HL-60/S4 treated with phorbol 12-myristate 13-acetate at 8.2 ng/mL for 4 days and 3 days (cell line): ENCODE measurements around the gene FBXO21.
"Not testable (repeated sequence)": the region's sequence is repeated elsewhere in the genome, so short reads cannot be mapped to it uniquely, and the experiment has no call there.

Experiments
- in situ Hi-C: fragments of 300-500 bp; cut with MboI; formaldehyde crosslinking; loops from 2 replicates; pipeline ENCODE4 v1.15.0; 2022; ENCODE audit warnings: low sequenced_read_pairs

Gene FBXO21, protein sequence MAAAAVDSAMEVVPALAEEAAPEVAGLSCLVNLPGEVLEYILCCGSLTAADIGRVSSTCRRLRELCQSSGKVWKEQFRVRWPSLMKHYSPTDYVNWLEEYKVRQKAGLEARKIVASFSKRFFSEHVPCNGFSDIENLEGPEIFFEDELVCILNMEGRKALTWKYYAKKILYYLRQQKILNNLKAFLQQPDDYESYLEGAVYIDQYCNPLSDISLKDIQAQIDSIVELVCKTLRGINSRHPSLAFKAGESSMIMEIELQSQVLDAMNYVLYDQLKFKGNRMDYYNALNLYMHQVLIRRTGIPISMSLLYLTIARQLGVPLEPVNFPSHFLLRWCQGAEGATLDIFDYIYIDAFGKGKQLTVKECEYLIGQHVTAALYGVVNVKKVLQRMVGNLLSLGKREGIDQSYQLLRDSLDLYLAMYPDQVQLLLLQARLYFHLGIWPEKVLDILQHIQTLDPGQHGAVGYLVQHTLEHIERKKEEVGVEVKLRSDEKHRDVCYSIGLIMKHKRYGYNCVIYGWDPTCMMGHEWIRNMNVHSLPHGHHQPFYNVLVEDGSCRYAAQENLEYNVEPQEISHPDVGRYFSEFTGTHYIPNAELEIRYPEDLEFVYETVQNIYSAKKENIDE

DNA sequence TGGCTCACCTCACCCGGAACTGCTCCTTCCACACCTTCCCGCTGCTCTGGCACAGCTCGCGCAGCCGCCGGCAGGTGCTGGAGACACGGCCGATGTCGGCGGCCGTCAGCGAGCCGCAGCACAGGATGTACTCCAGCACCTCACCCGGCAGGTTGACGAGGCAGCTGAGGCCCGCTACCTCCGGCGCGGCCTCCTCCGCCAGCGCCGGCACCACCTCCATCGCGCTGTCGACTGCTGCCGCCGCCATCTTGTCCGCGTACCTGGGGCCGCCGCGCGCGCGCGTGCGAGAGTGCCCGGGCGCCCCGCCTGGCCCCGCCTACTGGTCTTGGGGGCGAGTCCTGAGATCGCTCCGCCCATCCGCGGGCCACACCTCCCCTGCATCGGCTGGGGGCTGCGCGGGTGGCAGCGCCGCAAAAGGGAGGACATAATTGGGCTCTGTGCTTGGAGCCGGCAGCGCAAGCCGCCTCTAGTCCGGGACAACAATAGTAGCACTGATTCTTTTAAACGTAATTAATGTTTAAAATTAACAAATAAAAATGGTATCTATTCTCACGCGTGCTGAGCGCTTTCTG, at the start of gene FBXO21:
Gene FBXO21, minus strand, starts transcription at position 261 of the 572 bp plus-strand sequence. Its CDS starts 14 bp downstream, at position 247.
- in situ Hi-C loops, result no loop called here

DNA sequence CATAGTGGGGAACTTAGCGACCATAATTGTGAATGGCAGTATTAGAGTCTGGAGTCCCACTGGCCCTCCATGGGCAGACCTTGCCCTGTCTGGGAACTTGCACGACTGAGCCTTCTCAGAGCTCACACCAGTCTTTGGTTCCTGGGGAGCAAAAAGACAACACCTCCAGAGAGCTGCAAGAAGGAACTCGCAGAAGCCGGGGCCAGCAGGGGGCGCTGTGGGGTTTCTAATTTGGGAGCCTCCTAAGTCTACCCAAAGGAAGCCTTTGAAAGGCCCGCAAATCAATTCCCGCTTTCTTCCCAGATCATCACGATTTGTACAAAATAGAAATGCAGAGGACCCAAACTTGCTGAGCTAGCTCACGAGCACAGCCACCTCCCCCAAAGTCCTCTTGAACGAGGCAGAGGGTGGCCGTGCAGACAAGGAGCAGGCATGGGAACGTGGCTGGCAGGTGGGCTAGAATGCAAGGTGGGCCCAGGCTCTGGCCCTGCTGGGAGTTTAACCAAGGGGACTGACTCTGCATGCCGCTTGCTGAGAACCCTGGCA, 46.3 kb upstream of the FBXO21 start:
- in situ Hi-C loops, result loop anchor here (25.0 kb wide), 1 partner anchor 601 kb away; no protein-coding TSS in a partner anchor

DNA sequence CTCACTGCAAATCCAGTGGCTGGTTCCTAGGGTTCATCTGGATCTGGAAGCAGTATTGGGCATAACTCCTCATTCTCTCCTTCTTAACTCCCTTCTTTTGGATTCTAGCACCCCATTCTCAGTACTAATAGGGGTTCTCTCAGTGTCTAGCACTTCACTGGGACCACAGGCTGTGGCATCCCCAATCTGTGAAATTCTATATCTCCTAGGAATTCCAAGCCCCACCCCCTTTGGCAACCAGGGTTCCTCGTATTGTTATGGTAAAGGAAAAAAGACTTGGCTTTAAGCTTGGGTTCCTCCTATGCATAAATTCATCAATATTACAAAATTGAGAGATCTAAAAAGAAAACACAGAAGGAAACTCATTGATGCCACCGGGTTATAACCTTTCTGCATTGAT, 45.0 kb upstream of the FBXO21 start:
- in situ Hi-C loops, result loop anchor here (25.0 kb wide), 1 partner anchor 602 kb away; no protein-coding TSS in a partner anchor

DNA sequence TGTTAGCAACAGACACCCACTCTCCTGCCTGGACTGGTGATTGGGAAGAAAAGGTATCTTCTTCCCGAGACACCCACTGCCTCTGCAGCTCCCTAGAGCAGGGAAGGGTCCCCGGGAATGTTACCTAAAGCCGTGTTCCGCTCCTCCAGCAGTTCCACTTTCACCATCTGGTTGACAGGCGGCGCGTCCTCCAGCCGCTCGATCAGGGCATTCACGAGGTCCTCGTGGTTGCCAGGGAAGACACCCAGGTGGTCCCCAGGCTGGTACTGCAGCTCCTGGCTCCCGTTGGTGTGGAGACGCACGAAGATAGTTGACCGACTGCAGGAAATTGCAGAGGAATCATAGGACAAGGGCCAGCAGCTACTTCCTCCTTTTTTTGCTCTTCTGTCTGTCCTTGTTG, 44.2 kb upstream of the FBXO21 start:
- in situ Hi-C loops, result loop anchor here (25.0 kb wide), 1 partner anchor 603 kb away; no protein-coding TSS in a partner anchor

DNA sequence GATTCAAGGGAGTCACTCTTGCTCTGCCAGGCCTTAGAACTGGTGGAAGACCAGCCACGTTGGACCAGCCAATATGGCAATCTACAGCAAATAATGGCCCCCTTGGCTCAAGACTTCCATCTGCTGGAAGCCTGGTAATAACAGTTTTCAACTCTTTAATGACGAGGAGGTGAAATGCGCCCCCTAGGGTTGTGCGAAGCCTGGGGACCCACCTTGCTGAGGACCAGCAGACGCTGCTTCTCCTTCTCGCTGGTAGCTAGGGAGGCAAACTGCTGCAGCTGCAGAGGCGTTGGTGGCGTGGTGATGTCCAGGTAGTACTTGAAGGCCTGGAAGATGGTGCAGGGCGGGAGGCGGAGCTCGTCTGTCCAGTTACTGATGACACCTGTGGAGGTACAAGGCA, 41.5 kb upstream of the FBXO21 start:
- in situ Hi-C loops, result loop anchor here (25.0 kb wide), 1 partner anchor 606 kb away; no protein-coding TSS in a partner anchor

DNA sequence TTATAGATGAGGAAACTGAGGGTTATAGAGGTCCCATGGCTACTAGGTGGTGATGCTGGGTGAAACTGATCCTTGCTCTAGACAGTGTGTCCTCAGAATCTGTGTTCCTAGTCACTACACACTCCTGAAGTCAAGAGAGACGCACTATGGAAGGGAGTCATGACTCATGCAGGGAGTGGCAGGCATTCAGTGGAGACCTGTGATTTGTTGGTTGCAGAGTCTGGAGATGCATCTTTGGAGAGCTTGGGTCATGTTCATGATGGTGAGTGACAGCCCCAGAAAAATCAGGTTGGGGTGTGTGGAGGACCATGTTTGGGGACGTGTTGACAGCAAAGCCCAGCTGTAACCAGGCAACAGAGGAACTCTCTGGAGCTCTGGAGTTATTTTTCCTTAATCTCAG, 38.0 kb upstream of the FBXO21 start:
- in situ Hi-C loops, result loop anchor here (25.0 kb wide), 1 partner anchor 609 kb away; no protein-coding TSS in a partner anchor

DNA sequence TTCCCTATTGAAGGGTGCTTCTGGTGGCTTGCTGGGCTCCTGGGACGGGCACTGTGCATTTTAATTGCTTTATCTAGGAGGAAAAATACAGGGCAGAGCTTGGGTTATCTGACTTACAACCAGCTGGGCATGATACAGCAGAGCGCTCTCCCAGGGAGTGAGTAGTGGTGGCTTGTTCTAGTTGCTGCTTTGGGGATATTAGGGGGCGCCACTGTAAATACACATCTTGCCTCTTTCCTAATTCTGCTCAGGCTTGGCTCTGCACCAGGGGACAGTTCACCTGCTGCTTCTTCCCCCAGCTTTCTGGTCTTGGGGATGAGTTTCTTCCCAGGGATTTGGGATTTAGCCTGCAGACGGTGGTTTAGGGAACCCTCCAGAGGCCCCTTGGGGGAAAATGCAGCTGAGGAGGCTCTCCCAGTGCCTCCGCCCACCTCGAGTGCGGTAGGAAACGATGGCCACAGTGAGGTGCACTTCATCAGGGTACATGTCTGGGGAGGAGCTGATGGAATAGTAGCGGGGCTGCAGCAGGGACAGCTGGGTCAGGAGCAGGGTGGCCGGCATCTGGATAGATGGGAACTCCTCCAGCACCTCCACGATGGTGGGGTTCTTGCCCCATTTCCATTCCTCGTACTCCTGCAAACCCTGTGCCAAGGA, 36.9 kb upstream of the FBXO21 start:
- in situ Hi-C loops, result loop anchor here (25.0 kb wide), 1 partner anchor 610 kb away; no protein-coding TSS in a partner anchor

DNA sequence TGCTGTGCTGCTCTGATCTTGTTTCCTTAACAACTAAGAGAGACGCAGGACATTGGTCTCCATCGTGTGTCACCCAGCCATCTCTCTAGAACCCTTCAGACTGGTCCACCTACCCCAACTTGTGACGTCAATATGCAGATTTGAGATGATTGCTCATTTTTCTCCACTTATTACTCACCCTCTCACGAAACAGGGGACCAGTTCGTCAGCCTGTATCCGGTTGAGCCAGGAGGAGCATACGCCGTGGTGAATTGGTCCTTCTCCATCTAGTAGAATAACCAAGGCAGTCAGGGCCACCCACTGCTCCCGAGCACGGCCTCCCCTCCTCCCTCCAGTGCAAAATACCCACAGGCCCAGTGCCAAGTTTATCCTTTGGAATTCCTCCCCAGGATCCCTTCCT, 36.2 kb upstream of the FBXO21 start:
- in situ Hi-C loops, result loop anchor here (25.0 kb wide), 1 partner anchor 611 kb away; no protein-coding TSS in a partner anchor

DNA sequence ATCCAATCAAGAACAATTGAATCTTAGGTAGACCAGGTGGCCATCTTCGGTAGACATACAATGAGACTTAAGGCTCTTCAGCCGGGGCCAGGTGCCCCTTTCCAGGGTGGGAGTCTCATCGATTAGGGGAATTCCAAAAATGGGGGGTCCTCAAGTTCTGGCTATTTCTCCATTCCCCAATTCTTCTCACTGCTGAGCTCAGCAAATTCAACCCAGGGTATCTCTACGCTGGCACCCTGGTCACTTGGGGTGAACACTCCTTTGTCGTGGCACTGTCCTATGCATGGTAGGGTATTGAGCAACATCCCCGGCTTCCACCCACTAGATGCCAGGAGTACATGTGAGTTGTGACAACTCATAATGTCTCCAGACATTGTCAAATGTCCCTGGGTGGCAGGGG, 34.9 kb upstream of the FBXO21 start:
- in situ Hi-C loops, result loop anchor here (25.0 kb wide), 1 partner anchor 612 kb away; no protein-coding TSS in a partner anchor

DNA sequence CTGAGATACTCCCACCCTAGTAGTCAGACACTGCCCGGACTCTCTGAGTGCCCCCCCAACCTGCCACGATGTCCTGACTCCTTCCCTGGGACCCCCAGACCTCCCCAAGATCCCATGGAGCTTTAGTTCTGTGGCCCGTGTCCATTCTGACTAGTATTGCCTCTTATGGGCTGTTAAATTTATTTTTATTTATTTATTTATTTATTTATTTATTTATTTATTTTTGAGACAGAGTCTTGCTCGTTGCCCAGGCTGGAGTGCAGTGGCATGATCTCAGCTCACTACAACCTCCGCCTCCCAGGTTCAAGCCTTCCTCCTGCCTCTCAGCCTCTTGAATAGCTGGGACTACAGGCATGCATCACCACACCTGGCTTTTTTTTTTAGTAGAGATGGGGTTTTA, 30.7 kb upstream of the FBXO21 start:
- in situ Hi-C loops, result not testable (repeated sequence)

DNA sequence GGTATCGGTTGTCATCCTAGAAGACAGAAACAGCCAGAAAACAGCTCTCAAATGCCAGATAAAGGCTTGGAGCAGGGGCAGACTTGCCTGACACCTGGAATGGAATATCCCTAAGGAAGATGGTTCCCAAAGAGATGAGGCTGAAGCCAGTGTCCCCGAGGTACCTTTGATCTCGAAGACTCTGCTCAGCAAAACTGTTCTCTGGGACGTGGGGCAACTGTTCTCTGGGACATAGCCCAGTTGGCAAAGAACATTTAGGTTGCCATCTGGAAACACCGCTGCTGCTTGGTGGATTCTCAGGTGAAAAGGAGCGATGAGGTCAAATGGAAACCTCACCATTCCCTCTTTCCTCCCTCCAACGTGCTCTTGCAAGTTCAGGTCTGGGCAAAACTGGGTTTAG, 27.9 kb upstream of the FBXO21 start:
- in situ Hi-C loops, result no loop called here

DNA sequence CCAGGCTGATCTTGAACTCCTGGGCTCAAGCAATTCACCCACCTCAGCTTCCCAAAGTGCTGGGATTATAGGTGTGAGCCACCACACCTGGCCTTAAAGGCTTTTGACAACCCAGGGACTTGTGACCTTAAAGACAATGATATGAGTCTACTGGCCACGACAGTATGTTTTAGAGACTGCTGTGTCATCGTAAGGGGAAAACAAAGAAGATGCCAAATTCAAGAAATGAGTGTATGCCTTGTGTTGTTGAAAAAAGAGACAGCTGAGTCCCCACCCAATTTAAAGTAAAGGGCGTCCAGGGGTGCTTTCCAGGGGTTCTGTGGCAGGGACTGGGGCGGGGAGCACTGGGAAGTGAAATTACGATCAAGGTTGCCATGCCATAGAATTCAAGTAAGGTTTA, 26.4 kb upstream of the FBXO21 start:
- in situ Hi-C loops, result no loop called here

DNA sequence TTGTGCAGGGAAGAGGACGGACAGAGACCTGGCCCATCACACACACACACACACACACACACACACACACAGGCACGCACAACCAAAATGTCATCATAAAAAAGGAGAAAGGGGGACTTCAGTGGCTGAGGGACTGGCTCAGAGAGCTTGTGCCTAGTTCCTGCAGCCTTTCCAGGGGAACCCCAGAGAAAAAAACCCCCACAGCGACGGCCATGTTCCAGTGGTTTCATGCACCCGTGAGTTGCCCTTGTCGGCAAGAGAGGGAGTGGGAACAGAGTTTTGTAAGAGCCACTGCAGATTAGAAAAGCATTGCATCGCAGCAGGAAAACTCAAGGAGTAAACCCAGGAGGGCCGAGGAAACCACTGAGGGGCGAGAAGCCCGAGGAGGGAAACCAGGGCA, 24.5 kb upstream of the FBXO21 start:
- in situ Hi-C loops, result no loop called here

DNA sequence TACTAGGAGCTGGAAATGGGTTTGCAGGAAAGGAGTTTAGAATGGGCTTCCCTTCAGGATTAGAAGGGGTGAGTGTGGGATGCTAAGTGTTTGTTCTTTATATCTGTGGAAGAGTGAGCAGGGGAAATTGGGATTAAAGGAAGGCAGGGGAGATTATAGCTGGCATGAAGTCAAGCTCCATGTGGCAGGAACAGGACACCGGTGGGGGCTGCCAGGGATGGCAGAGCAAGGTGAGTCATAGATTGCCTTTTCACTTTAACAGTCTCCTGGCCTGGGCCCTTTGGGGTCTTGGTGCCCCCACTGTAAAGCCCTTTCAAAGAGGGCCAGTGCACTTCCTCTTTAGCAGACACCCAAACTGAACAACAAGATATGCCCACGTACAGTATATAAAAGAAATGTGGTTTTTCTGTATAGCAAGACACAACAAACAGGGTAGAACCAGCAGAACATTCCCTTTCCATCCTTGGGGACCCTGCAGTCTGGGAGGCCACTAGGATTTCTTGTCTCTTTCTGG, 23.1 kb upstream of the FBXO21 start:
- in situ Hi-C loops, result no loop called here

DNA sequence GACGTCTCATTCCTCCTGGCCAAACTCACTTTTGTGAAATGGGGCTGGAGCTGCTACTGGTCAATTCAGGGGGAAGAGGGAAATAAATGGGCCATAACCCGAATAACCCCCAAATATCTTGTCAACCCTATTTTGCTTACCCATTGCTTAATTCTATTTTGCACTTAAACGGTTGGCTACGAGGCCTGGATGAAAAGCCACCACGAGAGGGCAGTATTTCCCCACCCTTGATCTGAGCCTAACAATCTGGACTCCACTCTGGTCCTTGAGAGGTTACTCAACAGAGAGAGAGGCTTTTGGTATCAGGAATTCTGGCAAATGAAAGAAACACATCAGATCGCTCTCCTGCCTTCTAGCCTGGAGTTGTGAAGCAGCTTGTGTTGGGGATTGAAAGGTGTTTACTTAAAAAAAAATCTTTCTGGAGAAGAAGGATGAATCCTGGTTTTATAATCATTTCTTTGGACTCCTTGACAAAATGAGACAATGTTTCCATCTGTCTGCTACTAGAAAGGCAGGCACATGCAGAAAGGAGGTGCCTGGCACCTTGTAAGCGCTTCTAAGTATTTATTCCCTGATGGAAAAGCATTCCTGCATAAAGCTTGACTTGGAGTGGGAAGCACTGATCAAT, 22.4 kb upstream of the FBXO21 start:
- in situ Hi-C loops, result no loop called here

DNA sequence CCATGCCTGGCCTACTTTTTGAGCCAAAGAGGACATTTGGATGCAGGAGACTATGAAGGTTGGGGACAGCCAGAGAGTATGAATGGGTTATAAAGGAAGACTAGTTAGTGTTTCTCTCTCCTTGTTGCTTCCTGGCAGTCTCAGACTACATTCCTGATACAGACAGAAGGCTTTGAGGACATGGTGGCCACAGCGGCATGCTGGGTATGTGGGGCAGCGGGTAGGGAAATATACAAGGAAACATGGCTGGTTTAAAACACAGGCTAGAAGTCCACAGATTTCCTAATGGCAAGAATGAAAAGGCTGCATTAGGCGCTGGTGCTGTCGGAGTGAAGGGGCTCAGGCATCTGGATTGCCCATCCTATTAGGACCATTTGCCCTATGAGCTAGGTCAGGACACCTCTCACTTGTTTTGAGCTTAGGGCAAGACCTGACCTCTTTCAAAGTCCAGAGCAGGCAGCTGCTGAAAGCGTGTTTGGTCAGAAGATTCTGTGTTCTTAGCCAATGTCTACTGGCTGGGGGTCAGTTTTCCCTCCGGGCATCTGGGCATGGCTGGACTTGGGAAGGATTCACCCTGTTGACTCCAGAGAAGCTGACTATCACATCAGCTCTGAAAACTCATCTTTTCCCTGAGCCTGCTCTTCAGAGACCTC, 20.1 kb upstream of the FBXO21 start:
- in situ Hi-C loops, result no loop called here

DNA sequence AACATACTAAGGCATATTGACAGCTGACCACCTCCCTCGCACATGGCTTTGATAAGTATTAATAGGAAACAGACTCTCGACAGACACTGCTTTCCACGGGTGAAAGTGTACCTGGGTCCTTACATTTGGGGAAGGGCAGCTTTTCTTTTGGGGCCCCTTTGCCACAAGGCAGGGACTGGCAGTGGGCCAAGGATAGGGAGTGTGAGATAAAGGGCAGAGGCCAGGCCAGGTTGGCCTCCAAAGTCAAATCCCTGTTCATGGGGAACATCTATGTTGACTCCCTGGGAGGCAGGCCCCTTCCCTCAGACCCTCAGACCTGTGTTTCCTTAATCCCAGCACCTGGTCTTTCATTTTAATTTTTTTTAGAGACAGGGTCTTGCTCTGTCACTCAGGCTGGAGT, 19.4 kb upstream of the FBXO21 start:
- in situ Hi-C loops, result no loop called here

DNA sequence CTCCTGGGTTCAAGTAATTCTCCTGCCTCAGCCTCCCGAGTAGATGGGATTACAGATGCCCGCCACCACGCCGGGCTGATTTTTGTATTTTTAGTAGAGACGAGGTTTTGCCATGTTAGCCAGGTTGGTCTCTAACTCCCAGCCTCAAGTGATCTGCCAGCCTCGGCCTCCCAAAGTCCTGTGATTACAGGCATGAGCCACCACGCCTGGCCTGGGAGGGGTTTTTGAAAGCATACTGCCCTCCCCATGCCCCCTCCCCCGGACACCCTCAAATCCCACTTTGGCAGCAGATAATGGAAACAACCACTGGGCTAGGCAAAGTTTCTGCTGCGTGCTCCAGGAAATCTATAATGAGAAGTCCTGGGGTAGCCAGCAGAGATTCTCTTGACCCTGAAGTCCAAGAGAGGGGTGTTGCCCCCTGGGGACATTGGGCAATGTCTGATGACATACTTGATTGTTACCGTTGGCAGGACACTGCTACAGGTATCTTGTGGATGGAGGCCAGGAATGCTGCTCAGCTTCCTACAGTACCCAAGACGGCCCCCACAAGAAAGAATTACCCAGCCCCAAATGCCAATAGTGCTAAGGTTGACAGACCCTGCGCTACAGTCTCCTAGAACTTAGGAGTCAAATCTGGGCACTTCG, 18.7 kb upstream of the FBXO21 start:
- in situ Hi-C loops, result no loop called here

DNA sequence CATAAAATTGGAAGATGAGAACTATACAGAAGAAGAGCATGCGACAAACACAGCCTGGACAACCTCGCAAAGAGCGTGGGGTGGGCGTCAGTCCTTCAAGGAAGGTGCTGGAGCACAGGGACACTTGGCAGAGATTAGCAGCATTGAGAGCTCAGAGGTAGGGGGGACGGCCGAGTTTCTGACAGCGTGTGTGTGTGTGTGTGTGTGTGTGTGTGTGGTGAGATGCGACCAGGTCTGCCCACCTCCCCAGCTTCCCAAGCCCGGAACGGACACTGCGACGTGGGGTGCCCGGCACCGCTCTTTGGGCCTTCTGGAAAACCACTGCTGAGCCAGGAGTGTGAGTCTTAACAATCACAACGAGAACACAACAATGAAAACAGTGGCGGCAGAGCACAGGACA, 17.9 kb upstream of the FBXO21 start:
- in situ Hi-C loops, result no loop called here
